ENCODE results near the gene GPATCH11.

Gene GPATCH11

GRCh38 chr2:37109523-37109922 lies 25.2 kb downstream of the GPATCH11 start:
- DNase-seq (ENCODE audit: low spot score) = no peak

- no peak for DNase-seq (ENCODE audit: low spot score)
Measured at GRCh38 chr2:37110306-37111212, 26.2 kb downstream of the GPATCH11 start.

GRCh38 chr2:37111958-37112357 lies 27.6 kb downstream of the GPATCH11 start:
- no peak for DNase-seq (ENCODE audit: low spot score)

- no peak for DNase-seq (ENCODE audit: low spot score)
Measured at GRCh38 chr2:37117566-37117965, 33.2 kb downstream of the GPATCH11 start.

GRCh38 chr2:37119157-37119556 lies 34.8 kb downstream of the GPATCH11 start:
- DNase-seq (ENCODE audit: low spot score) = no peak

GRCh38 chr2:37125416-37125815 lies 41.1 kb downstream of the GPATCH11 start:
- DNase-seq (ENCODE audit: low spot score) = no peak

GRCh38 chr2:37132914-37133313 lies 48.6 kb downstream of the GPATCH11 start:
- no peak for DNase-seq (ENCODE audit: low spot score)

- no peak for DNase-seq (ENCODE audit: low spot score)
Measured at GRCh38 chr2:37142546-37142945, 58.2 kb downstream of the GPATCH11 start.

GRCh38 chr2:37143974-37144373 lies 59.7 kb downstream of the GPATCH11 start:
- DNase-seq (ENCODE audit: low spot score) = no peak

- no peak for DNase-seq (ENCODE audit: low spot score)
Measured at GRCh38 chr2:37146062-37146461, 61.7 kb downstream of the GPATCH11 start.

GRCh38 chr2:37148325-37148724 lies 64.0 kb downstream of the GPATCH11 start:
- no peak for DNase-seq (ENCODE audit: low spot score)

Measured in CD4-positive, alpha-beta T cell treated with Interleukin-2 at 100 ng/mL for 4 hours (primary cell).